GM21390 (cell line): ENCODE data around the gene LRRK1.
A peak's percentile ranks its signal among the peaks of the same experiment; 100 is the strongest.

Experiments
- ATAC-seq: cut with Tn5 transposase; IDR thresholded peaks from one replicate; pipeline ENCODE4 v1.9.1; 2021; ENCODE audit not compliant: unreplicated experiment

Gene LRRK1

GRCh38 chr15:101019366-101019896 is 100.3 kb downstream of the LRRK1 start:
- no peak for ATAC-seq

GRCh38 chr15:101020451-101020850 is 101.3 kb downstream of the LRRK1 start:
- no peak for ATAC-seq

GRCh38 chr15:101020945-101021344 is 101.8 kb downstream of the LRRK1 start:
- ATAC-seq: no peak

- no peak for ATAC-seq
Measured at GRCh38 chr15:101022306-101022705, 103.1 kb downstream of the LRRK1 start.

DNA sequence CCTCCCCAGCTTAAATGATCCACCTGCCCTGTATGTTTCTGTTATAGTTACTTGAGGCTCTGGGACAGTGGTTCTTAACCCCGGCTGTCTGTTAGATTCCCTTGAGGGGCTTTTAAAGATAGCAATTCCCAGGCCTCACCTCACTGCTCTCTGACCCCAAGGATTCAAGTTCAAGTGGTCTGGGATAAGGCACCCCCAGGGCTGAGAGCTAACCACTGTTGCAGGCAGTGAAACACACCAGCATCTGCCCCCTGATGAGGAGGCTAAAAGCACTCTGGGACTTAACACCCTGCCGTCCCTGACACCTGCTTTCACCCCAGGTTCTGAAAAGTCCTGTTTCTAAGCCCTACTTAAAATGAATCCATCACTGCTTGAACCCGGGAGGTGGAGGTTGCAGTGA is 103.7 kb downstream of the LRRK1 start:
- no peak for ATAC-seq

GRCh38 chr15:101023501-101024072 is 104.4 kb downstream of the LRRK1 start:
- no peak for ATAC-seq

- no peak for ATAC-seq
Measured at GRCh38 chr15:101024073-101024695, 105.0 kb downstream of the LRRK1 start.

- no peak for ATAC-seq
Measured at GRCh38 chr15:101024706-101025500, 105.7 kb downstream of the LRRK1 start.

DNA sequence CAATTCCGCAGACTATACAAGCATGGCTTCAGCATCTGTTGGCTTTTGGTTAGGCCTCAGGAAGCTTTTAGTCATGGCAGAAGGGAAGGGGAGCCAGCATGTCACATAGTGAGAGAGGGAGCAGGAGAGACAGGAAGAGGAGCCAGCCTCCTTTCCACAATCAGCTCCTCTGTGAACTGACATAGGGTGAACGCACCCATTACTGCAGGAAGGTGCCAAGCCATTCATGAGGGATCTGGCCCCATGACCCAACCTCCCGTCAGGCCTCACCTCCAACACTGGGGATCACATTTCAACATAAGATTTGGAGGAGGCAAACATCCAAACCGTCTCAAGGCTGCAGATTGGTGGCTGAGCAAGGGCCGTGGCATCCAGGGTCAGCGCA is 106.3 kb downstream of the LRRK1 start:
- ATAC-seq: no peak

- no peak for ATAC-seq
Measured at GRCh38 chr15:101025896-101026631, 106.9 kb downstream of the LRRK1 start.

DNA sequence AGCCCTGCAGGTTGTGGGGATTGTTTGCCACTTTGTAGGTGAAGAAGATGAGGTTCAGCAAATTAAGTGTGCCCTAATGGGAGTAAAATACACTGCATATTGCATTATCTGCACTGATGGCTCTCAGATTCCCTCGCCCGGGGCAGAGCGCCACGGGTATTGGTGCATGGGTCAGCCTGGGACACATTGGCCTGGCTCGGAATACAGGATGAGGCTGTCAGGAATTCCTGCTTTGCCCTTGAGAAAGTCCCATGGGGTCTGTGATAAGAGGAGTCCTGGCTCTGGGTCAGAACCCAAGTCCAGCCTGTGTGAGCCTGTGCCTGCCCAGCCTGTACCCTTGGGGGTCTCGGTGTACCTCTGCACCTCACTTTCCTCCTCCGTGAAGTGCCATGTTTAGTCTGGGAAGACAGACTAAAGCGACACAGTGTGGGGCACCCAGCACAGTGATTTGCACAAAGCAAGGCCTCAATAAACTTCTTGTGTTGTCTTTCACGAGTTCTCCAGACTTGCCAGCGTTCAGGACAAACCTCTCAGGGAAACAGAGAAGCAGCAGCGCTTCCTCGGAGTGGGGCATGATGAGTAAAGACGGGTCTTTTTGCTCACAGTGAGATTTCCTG is 107.6 kb downstream of the LRRK1 start:
- ATAC-seq: no peak

DNA sequence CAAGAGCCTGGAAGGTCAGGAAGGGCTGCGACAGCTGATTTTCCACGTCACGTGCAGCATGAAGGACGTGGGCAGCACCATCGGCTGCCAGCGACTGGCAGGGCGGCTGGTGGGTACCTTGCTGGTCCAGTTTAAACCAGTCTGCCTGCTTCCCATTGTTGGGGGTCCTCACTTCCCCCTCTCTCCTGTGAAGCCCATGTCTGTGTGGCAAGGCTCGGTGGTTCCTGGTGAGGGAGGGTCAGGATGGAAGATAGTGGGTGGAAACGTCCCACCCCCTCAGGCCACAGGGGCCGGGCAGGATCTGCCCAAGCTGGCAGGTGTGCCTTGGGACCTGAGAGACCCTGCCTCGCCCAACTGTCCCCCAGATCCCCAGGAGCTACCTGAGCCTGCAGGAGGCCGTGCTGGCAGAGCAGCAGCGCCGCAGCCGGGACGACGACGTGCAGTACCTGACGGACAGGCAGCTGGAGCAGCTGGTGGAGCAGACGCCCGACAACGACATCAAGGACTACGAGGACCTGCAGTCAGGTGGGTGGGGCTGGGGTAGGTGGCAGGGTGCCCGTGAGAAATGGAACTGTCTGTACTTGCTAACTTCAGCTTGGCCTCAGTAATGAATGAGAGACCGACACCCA is 108.2 kb downstream of the LRRK1 start:
- no peak for ATAC-seq

- ATAC-seq: no peak
Measured at GRCh38 chr15:101027920-101028319, 108.8 kb downstream of the LRRK1 start.

DNA sequence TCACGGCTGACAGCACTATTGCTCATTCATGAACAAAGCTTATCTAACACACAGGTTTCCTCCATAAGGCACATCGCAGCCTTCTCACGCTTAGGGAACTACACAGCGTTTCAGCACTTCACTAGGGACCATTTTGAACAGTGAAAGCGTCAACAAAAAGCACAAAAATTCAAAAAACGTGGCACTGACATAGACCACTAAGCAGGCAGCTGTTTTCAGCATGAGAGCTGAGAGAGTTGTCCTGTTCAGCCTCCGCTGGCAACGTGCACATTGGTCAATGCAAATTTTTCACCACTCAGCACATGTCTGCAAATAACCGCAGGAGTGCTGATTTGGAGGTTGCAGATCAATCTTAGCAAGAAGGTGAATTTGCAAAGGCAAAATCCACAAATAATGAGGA is 109.2 kb downstream of the LRRK1 start:
- no peak for ATAC-seq

GRCh38 chr15:101028772-101029438 is 109.7 kb downstream of the LRRK1 start:
- ATAC-seq: no peak

- ATAC-seq: no peak
Measured at GRCh38 chr15:101029971-101030661, 111.0 kb downstream of the LRRK1 start.

- no peak for ATAC-seq
Measured at GRCh38 chr15:101031213-101031612, 112.1 kb downstream of the LRRK1 start.

GRCh38 chr15:101033801-101034200 is 114.6 kb downstream of the LRRK1 start:
- ATAC-seq: no peak

GRCh38 chr15:101035611-101036010 is 116.5 kb downstream of the LRRK1 start:
- peak; percentile 68 for ATAC-seq
